CD4-positive, alpha-beta T cell treated with Interleukin-6 at 100 ng/mL for 8 hours (primary cell): ENCODE data around the gene PRKCE.
A peak's percentile ranks its signal among the peaks of the same experiment; 100 is the strongest.

Source experiments
- DNase-seq: peaks from one replicate; pipeline ENCODE4 v3.0.0-alpha.2; 2020; ENCODE audit warnings: mixed read lengths, low spot score

PRKCE gene

GRCh38 chr2:45993476-45993991, 342.1 kb downstream of the PRKCE start:
- peak; percentile 55 for DNase-seq

GRCh38 chr2:45994060-45994459, 342.6 kb downstream of the PRKCE start:
- no peak for DNase-seq

DNA sequence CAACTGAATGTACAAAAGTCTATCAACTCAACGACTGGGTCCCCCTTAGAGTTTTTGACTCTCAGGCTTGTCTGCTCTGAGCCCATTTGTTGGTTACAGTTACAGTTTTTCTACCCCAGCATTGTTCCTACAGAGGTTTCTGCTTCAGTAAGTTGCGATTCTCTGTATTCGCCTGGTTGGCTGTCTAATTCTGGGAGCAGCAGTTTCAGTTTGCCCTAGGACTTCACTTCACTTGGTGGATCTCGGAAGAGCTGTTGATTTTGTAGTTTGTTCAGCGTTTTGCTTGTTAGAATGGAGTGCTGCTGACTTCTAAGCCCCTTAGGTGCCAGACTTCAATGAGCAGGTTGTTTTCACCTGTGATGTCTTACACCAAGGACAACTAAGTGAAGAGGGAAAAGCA, 349.2 kb downstream of the PRKCE start:
- DNase-seq: no peak

- DNase-seq: no peak
Observed at GRCh38 chr2:46001290-46001689, 349.8 kb downstream of the PRKCE start.

- DNase-seq: no peak
Observed at GRCh38 chr2:46001741-46002506, 350.4 kb downstream of the PRKCE start.

- DNase-seq: no peak
Observed at GRCh38 chr2:46002507-46002883, 351.0 kb downstream of the PRKCE start.

GRCh38 chr2:46002947-46003346, 351.5 kb downstream of the PRKCE start:
- DNase-seq: no peak

DNA sequence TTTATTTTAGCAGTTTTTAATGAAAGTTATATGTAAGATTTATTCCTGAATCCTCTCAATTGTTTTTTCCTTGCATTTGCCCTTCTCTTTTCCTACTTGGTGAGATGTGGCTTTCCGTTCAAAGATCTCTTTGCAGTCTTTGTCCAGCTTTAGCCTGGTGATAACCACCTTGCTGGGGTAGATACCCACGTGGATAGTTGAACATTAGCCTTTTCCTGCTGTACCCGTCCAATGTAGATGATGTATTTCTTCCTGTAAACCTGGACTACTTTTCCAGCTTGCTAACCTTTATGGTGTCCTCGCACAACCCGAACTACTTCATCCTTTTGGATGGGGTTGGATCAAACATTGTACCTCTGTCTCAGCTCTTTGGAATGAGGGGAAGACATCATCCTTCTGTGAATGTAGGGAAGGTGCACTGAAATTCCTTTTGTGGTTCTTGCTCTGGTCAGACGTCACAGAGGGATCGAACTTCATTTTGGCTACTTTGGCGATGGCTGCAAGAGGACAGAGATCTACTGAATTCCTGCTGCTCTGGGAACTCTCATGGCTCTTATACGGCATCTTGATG, 352.5 kb downstream of the PRKCE start:
- no peak for DNase-seq

DNA sequence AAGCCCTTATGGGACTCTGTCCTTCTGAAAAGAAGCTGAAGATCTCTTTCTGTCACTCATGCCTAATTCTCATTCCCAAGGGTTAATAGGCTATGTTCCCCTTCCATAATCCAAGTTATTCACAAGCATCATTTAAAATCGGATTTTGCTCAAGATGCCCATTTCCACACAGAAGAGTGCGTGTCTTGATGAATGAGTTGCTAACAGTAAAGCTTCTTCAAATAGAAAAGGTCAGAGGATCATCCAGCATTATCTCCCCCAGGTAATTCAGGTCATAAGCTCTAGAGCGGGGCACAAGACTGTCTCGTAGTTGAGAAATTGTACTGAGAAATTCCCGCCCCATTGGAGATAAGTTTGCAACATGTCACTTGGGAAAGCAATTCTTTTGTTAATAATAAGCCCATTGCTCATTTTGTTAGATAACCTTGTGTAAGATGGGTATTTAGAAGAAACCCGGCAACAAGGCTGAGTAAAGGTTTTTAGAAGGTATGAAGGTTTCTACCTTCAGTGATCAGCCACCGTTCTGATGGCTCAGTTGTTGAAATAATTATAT, 355.1 kb downstream of the PRKCE start:
- no peak for DNase-seq

- DNase-seq: no peak
Observed at GRCh38 chr2:46007412-46007811, 355.9 kb downstream of the PRKCE start.

DNA sequence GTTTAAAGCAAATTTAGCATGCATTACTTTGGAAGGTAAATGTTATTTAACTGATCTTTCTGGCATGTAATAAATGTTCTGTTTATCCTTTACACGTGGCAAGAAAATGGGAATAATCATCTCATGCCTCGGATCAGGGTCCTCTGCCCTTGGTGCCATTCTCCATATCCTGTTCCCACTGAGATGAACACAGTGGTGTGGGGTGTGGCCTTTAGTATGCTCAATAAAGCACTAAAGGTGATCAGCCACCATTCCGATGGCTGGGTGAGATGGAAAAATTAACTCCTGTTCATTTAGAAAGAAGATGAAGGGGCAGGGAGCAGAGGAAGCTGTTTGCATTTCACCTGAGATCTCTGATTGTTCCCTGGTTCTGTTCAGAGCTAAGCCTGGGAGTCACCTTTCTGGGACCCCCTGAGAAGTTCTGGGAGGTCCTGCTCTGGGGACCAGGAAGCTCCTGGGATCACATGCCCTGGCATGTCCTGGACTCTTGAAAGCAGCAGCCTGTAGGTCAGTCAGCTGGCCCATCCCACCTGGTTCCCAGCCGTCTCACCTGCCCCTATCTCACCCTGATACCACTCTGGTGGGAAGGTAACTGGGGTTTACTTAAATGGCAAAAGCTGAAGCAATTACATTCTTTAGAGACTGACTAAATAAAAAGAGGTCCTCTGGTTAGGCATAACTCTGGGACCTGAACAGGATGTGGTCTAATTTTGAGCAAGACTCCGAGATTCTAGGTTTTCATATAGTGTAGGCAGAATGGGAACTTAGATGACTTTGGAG, 356.8 kb downstream of the PRKCE start:
- no peak for DNase-seq

GRCh38 chr2:46009315-46009714, 357.8 kb downstream of the PRKCE start:
- DNase-seq: no peak

DNA sequence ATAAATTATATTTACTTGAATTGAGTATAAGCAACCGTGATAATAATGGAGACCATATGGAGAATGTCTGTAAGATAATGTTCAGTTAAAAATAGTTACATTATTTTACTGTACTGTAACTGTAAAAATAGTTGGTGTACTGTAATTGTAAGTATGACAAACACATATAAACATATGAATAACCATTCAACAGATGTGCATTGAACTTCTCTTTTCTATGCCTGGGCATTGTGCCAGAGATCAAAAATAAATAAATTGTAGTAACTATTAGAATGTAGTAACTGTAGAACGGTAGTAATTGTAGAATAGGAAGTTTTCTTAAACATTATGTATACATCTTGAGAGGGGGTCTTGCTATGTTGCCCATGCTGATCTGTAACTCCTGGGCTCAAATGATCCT, 358.3 kb downstream of the PRKCE start:
- no peak for DNase-seq

GRCh38 chr2:46010223-46010924, 358.9 kb downstream of the PRKCE start:
- no peak for DNase-seq

- DNase-seq: no peak
Observed at GRCh38 chr2:46010925-46011490, 359.5 kb downstream of the PRKCE start.

- DNase-seq: no peak
Observed at GRCh38 chr2:46012618-46013240, 361.3 kb downstream of the PRKCE start.

- no peak for DNase-seq
Observed at GRCh38 chr2:46013726-46014125, 362.3 kb downstream of the PRKCE start.

DNA sequence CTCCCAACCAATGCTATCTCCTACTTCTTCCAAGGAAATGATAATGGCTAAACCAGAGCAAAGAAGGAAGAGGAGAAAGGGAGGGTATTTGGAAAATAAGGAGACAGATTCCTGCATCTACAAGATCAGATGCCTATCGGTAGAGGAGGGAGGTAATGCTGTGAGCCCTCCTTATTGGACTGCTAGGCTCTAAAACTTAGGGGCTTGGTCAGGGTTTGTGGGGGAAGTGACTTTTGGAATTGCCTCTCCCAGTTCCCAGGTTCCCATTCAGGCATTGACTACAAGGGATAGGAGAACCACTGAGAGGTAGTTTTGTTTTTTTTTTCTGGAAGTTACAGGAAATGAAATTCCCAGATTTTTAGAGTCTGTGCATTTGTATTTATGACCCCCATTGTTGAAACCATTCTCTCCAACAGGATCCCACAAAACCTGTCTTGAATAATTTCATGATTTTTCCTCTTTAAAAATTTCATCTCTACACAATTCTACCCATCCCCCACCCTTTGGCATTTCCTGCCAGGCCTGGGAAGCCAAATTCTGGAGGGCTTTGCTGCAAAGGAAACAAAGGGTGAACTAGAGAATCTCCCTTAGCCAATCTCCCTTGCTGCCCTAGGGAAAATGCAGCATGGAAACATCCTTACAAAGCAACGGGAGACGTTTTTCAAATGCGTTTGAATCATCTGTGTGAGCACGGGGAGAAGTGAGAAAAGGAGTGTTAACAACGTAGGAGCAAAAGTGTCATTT, 363.6 kb downstream of the PRKCE start:
- DNase-seq: no peak

DNA sequence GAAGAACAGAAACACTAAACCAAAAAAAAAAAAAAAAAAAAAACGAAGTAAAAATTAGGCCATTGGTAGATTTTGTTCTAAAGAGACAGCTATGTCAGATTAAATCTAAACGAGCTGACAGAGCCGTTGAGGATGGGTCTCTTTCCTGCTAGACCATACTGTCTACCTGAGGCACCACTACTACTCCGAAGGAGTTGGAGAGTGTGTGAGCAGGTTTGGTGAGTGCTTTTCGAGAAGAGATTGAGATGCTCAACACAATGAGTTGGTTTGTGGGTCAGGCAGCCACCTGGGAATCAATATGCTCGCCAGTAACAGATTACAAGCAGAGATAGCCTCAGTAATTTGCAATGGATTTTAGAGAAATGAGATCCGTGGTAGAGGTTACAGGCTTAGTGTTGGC, 364.2 kb downstream of the PRKCE start:
- DNase-seq: no peak

- DNase-seq: no peak
Observed at GRCh38 chr2:46016091-46016490, 364.6 kb downstream of the PRKCE start.
